MCF 10A (cell line): ENCODE data around the gene CCDC34. TPM values are rescaled to one million over a fixed set of nuclear protein-coding genes. Genes with fewer than 3 reads are reported as not detected.

ENCODE experiments used
- BruUV-seq: library from RNA; stranded (reverse); fragments of 400-500 nt; replicated peaks from 2 replicates; lab custom pipeline; 2021; lab: Mats Ljungman, UMichigan
- CTCF ChIA-PET: fragments of 300-600 bp; sonication (Branson Sonifier 250); formaldehyde crosslinking; extraction: SDS; loops from one replicate; lab custom pipeline; 2021; ENCODE audit warnings: antibody characterized with exemption, inconsistent platforms; lab: Yijun Ruan, JAX
- POLR2A ChIA-PET: fragments of 300-600, 350-650 bp; sonication (Branson Sonifier 250); formaldehyde crosslinking; extraction: SDS; loops from one replicate; lab custom pipeline; 2020; ENCODE audit warnings: antibody characterized with exemption, inconsistent platforms; lab: Yijun Ruan, JAX
- DNase-seq: peaks from one replicate; pipeline ENCODE4 v3.0.0-alpha.2; 2018; ENCODE audit not compliant: unreplicated experiment
- H3K27ac Mint-ChIP-seq: one replicate; pipeline ENCODE4 v1.8.0; 2022; ENCODE audit warnings: mild to moderate bottlenecking, low read depth, mixed read lengths; ENCODE audit not compliant: unreplicated experiment
- H3K27me3 Mint-ChIP-seq: one replicate; pipeline ENCODE4 v1.8.0; 2022; ENCODE audit warnings: mixed read lengths; ENCODE audit not compliant: insufficient read depth, unreplicated experiment
- H3K36me3 Mint-ChIP-seq: one replicate; pipeline ENCODE4 v1.8.0; 2022; ENCODE audit warnings: mild to moderate bottlenecking, moderate library complexity, mixed read lengths; ENCODE audit not compliant: insufficient read depth, unreplicated experiment
- H3K4me1 Mint-ChIP-seq: one replicate; pipeline ENCODE4 v1.8.0; 2022; ENCODE audit warnings: mixed read lengths; ENCODE audit not compliant: insufficient read depth, unreplicated experiment
- H3K4me3 Mint-ChIP-seq: one replicate; pipeline ENCODE4 v1.8.0; 2022; ENCODE audit warnings: mild to moderate bottlenecking, moderate library complexity, mixed read lengths; ENCODE audit not compliant: unreplicated experiment
- H3K9me3 Mint-ChIP-seq: one replicate; pipeline ENCODE4 v1.8.0; 2022; ENCODE audit warnings: mixed read lengths; ENCODE audit not compliant: unreplicated experiment
- intact Hi-C: fragments of 100-400 bp; cut with micrococcal nuclease; formaldehyde crosslinking; loops from 2 replicates; pipeline ENCODE4 v1.14.1; 2022
- total RNA-seq: library from RNA; stranded (reverse); gene quantifications from 2 replicates; pipeline ENCODE4 v1.2.3, GENCODE V29; 2022
- TF ChIP-seq, protein P1 (sequence below): fragments of 200-600 bp; IDR thresholded peaks from one replicate; pipeline ENCODE4 v1.8.0; 2022; ENCODE audit warnings: antibody characterized with exemption, mild to moderate bottlenecking; ENCODE audit not compliant: unreplicated experiment

The CCDC34 gene
- total RNA-seq, 1 experiment from 2014 or later: 11.1 TPM

DNA sequence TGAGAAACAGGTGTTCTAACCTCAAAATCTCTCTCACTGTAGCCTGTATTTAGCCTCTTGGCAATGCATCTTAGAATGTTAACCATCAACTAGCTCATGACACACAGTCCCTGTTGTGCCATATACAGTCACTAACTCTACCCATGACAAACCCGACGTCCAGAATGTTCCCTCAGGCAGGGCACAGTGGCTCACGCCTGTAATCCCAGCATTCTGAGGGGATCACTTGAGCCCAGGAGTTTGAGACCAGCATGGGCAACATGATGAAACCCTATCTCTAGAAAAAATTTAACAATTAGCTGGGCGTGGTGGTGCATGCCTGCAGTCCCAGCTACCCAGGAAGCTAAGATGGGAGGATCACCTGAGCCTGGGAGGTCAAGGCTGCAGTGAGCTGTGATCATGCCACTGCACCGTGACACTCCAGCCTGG is 18.2 kb upstream of the CCDC34 start:
- TF ChIP-seq, protein P1, sequence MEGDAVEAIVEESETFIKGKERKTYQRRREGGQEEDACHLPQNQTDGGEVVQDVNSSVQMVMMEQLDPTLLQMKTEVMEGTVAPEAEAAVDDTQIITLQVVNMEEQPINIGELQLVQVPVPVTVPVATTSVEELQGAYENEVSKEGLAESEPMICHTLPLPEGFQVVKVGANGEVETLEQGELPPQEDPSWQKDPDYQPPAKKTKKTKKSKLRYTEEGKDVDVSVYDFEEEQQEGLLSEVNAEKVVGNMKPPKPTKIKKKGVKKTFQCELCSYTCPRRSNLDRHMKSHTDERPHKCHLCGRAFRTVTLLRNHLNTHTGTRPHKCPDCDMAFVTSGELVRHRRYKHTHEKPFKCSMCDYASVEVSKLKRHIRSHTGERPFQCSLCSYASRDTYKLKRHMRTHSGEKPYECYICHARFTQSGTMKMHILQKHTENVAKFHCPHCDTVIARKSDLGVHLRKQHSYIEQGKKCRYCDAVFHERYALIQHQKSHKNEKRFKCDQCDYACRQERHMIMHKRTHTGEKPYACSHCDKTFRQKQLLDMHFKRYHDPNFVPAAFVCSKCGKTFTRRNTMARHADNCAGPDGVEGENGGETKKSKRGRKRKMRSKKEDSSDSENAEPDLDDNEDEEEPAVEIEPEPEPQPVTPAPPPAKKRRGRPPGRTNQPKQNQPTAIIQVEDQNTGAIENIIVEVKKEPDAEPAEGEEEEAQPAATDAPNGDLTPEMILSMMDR: no peak

DNA sequence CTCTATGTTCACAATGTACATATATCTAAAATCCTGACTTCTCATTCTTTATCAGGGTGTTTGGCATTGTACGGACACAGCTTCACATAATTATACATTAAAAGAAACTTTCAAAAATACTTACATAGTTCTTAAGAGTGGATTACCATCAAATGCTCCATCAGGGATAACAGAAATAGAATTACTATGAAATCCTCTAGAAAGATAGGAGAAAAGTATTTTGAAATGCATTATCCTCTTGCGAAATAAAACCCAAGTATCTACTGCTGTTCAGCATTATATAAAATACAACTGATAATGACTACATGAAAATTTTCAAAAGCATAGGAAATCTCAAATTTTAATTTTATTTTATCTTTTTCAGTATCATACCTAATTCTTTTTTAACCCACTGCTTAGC is 17.8 kb upstream of the CCDC34 start:
- CTCF ChIA-PET: interaction anchor here (0.8 to 1.7 kb wide), 3 partner anchors 103 to 119 kb away, joined by 3 to 9 read pairs (median 4); no protein-coding TSS in a partner anchor
- Mint-ChIP-seq H3K27ac (no peak overlapping the region), H3K27me3 (no peaks in the 10 kb centered on the region)

More for the DNA sequence above, 18.2 kb upstream of the CCDC34 start:
- peaks cover 9% of the 10 kb centered on the region for H3K4me1 Mint-ChIP-seq
- no peak overlapping the region for H3K4me3 Mint-ChIP-seq
- no peak overlapping the region for H3K27ac Mint-ChIP-seq
- peaks cover 32% of the 10 kb centered on the region for H3K36me3 Mint-ChIP-seq
- no peaks in the 10 kb centered on the region for H3K27me3 Mint-ChIP-seq
- DNase-seq: no peak
- H3K9me3 Mint-ChIP-seq: no peaks in the 10 kb centered on the region
- CTCF ChIA-PET: interaction anchor here (0.8 to 1.7 kb wide), 4 partner anchors 11 to 118 kb away, joined by 3 to 9 read pairs (median 4); no protein-coding TSS in a partner anchor
- intact Hi-C loops: no loop called here
- POLR2A ChIA-PET: interaction anchor here (0.7 to 1.1 kb wide), 2 partner anchors 49 to 80 kb away, joined by 3 to 4 read pairs; no protein-coding TSS in a partner anchor
- no TSS peak for BruUV-seq

DNA sequence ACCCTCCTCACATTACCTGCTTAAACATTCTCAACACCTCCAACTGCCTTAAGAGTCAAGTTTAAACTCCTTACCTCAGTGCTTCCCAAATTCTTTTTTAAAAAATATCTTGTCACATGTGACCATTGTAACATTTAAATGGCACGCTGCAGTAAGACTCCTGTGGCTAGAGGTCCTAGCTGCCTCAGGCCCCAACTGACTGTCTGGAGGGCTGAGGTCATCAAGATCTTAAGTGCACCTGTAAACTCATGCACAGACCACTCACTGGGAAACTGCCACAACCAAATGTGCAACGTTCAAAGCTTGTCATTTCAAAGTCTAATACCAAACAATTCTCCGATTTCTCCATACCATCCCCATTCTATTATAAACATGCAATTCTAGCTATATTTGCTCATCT is 16.4 kb upstream of the CCDC34 start:
- ChIA-PET CTCF (interaction anchor here (0.6 kb wide), 1 partner anchor 10 kb away, joined by 3 read pairs; no protein-coding TSS in a partner anchor), POLR2A (no interaction called here)
- H3K27ac Mint-ChIP-seq: no peak overlapping the region

More for the DNA sequence above, 17.8 kb upstream of the CCDC34 start:
- Mint-ChIP-seq H3K9me3 (no peaks in the 10 kb centered on the region), H3K36me3 (peaks cover 32% of the 10 kb centered on the region), H3K4me1 (peaks cover 9% of the 10 kb centered on the region), H3K4me3 (no peak overlapping the region)
- no peak for DNase-seq
- intact Hi-C loops: no loop called here
- TF ChIP-seq, protein P1: no peak
- no TSS peak for BruUV-seq
- POLR2A ChIA-PET: interaction anchor here (0.7 kb wide), 1 partner anchor 48 kb away, joined by 3 read pairs; no protein-coding TSS in a partner anchor

DNA sequence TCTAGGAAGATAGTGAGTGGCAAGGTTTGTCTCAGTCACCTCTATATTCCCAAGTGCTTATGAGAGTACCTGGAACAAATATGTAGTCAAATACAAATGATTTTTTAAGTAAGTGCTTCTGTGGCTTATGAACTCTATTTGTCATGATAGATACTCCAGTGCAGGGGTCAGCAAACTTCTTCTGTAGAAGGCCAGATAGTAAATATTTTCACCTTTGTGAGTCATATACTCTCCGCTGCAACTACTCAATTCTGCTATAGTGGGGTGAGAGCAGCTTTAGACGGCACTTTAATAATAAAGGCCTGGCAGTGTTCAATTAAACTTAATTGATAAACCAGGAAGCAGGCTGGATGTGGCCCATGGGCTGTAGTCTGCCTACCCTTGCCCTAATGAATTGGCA is 12.4 kb upstream of the CCDC34 start:
- no TSS peak for BruUV-seq
- intact Hi-C loops: no loop called here
- Mint-ChIP-seq H3K9me3 (no peaks in the 10 kb centered on the region), H3K4me3 (no peak overlapping the region), H3K27me3 (no peaks in the 10 kb centered on the region), H3K27ac (no peak overlapping the region), H3K36me3 (peaks cover 31% of the 10 kb centered on the region), H3K4me1 (no peaks in the 10 kb centered on the region)
- ChIA-PET POLR2A (interaction anchor here (0.6 kb wide), 1 partner anchor 12 kb away, joined by 3 read pairs; the partner anchor contains the start of gene CCDC34), CTCF (interaction anchor here (0.7 to 1.0 kb wide), 2 partner anchors 11 to 145 kb away, joined by 3 to 6 read pairs; no protein-coding TSS in a partner anchor)
- TF ChIP-seq, protein P1: no peak
- DNase-seq: no peak

More for the DNA sequence above, 16.4 kb upstream of the CCDC34 start:
- peaks cover 32% of the 10 kb centered on the region for H3K36me3 Mint-ChIP-seq
- intact Hi-C loops: no loop called here
- H3K27me3 Mint-ChIP-seq: no peaks in the 10 kb centered on the region
- peaks cover under 1% of the 10 kb centered on the region for H3K4me1 Mint-ChIP-seq
- no TSS peak for BruUV-seq
- H3K9me3 Mint-ChIP-seq: no peaks in the 10 kb centered on the region
- no peak for DNase-seq
- no peak overlapping the region for H3K4me3 Mint-ChIP-seq
- TF ChIP-seq, protein P1: no peak
